IMR-90 (cell line): ENCODE measurements around the gene NINJ2. TPM values are rescaled to one million over a fixed set of nuclear protein-coding genes. Genes with fewer than 3 reads are reported as not detected.

ENCODE experiments used
- ATAC-seq: fragments of 200-7000 bp; cut with Tn5 transposase; 2 replicates; pipeline ENCODE4 v1.9.1; 2020; ENCODE audit warnings: low read depth, mild to moderate bottlenecking, moderate library complexity
- BruUV-seq: library from RNA; stranded (reverse); fragments of 400-500 nt; replicated peaks from 2 replicates; lab custom pipeline; 2021; lab: Mats Ljungman, UMichigan
- CTCF ChIA-PET: fragments of 300-600 bp; formaldehyde crosslinking; extraction: SDS; loops from one replicate; lab custom pipeline; 2021; ENCODE audit warnings: antibody characterized with exemption; lab: Yijun Ruan, JAX
- POLR2A ChIA-PET: fragments of 300-600 bp; sonication (Branson Sonifier 250); formaldehyde crosslinking; loops from one replicate; lab custom pipeline; 2022; ENCODE audit warnings: antibody characterized with exemption; ENCODE audit not compliant: unreplicated experiment; lab: Charles Lee
- DNase-seq: peaks from one replicate; pipeline ENCODE4 v3.0.0; 2013
- H2AFZ ChIP-seq: replicated peaks from 2 replicates; pipeline ENCODE3; 2013; ENCODE audit warnings: low read length, mild to moderate bottlenecking; ENCODE audit not compliant: poor library complexity
- H2AK5ac ChIP-seq: 2 replicates; pipeline ENCODE4 v1.6.1; 2013; ENCODE audit warnings: low read depth, low read length, inconsistent platforms
- H2AK9ac ChIP-seq: replicated peaks from 2 replicates; pipeline ENCODE3; 2013; ENCODE audit warnings: mild to moderate bottlenecking, low read depth, low read length, moderate library complexity; ENCODE audit not compliant: poor library complexity
- H2BK120ac ChIP-seq: 2 replicates; pipeline ENCODE4 v1.6.1; 2013; ENCODE audit warnings: low read depth, low read length, inconsistent platforms
- H2BK15ac ChIP-seq: 3 replicates; pipeline ENCODE4 v1.6.1; 2013; ENCODE audit warnings: low read depth, low read length, inconsistent platforms
- H2BK20ac ChIP-seq: 2 replicates; pipeline ENCODE4 v1.6.1; 2013; ENCODE audit warnings: low read depth, mild to moderate bottlenecking, inconsistent platforms, low read length, moderate library complexity
- H2BK5ac ChIP-seq: 2 replicates; pipeline ENCODE4 v1.6.1; 2013; ENCODE audit warnings: mild to moderate bottlenecking, low read depth, low read length, inconsistent platforms; ENCODE audit not compliant: poor library complexity, severe bottlenecking
- H3K14ac ChIP-seq: replicated peaks from 2 replicates; pipeline ENCODE4 v1.6.1; 2013; ENCODE audit warnings: low read depth, low read length, inconsistent platforms
- H3K18ac ChIP-seq: 2 replicates; pipeline ENCODE4 v1.6.1; 2013; ENCODE audit warnings: low read depth, low read length, control low read depth
- H3K23ac ChIP-seq: 2 replicates; pipeline ENCODE4 v1.6.1; 2013; ENCODE audit warnings: low read depth, low read length, inconsistent platforms
- H3K27ac ChIP-seq: 2 replicates; pipeline ENCODE4 v1.5.1; 2013; ENCODE audit warnings: mild to moderate bottlenecking, control low read depth, low read length; ENCODE audit not compliant: insufficient read depth
- H3K27me3 ChIP-seq: 2 replicates; pipeline ENCODE4 v1.6.1; 2013; ENCODE audit warnings: low read length; ENCODE audit not compliant: control insufficient read depth, insufficient read depth
- H3K36me3 ChIP-seq: 2 replicates; pipeline ENCODE4 v1.6.1; 2013; ENCODE audit warnings: low read length, mixed read lengths; ENCODE audit not compliant: control insufficient read depth, insufficient read depth
- H3K4ac ChIP-seq: 2 replicates; pipeline ENCODE4 v1.6.1; 2013; ENCODE audit warnings: low read depth, low read length, inconsistent platforms
- H3K4me1 ChIP-seq: 2 replicates; pipeline ENCODE4 v1.6.1; 2013; ENCODE audit warnings: low read length, mixed read lengths; ENCODE audit not compliant: control insufficient read depth, insufficient read depth
- H3K4me2 ChIP-seq: 2 replicates; pipeline ENCODE4 v1.6.1; 2013; ENCODE audit warnings: low read depth, mild to moderate bottlenecking, control low read depth, low read length, moderate library complexity
- H3K4me3 ChIP-seq: 2 replicates; pipeline ENCODE4 v1.5.1; 2013; ENCODE audit warnings: low read depth, mild to moderate bottlenecking, control low read depth, low read length, moderate library complexity; ENCODE audit not compliant: insufficient read depth
- H3K56ac ChIP-seq: 2 replicates; pipeline ENCODE4 v1.6.1; 2013; ENCODE audit warnings: low read length, inconsistent platforms; ENCODE audit not compliant: insufficient read depth; ENCODE audit errors: extremely low read depth
- H3K79me1 ChIP-seq, 2 experiments: 2 replicates each; pipeline ENCODE4 v1.6.1; 2013; ENCODE audit warnings: low read length in 2 of 2, inconsistent platforms in 1 of 2, low read depth in 1 of 2
- H3K9ac ChIP-seq: 2 replicates; pipeline ENCODE4 v1.6.1; 2013; ENCODE audit warnings: low read depth, low read length, control low read depth
- H3K9me1 ChIP-seq: 2 replicates; pipeline ENCODE4 v1.6.1; 2013; ENCODE audit warnings: low read length, inconsistent platforms; ENCODE audit not compliant: insufficient read depth
- H3K9me3 ChIP-seq: 2 replicates; pipeline ENCODE4 v1.6.1; 2013; ENCODE audit warnings: low read length; ENCODE audit not compliant: control insufficient read depth, insufficient read depth
- H4K20me1 ChIP-seq: 2 replicates; pipeline ENCODE4 v1.6.1; 2013; ENCODE audit warnings: low read length, inconsistent platforms; ENCODE audit not compliant: insufficient read depth
- H4K5ac ChIP-seq: 2 replicates; pipeline ENCODE4 v1.6.1; 2013; ENCODE audit warnings: mild to moderate bottlenecking, low read depth, low read length, control low read depth
- H4K8ac ChIP-seq, 2 experiments: 2 replicates each; pipeline ENCODE4 v1.6.1; 2013; ENCODE audit warnings: low read depth in 2 of 2, low read length in 2 of 2, control low read depth in 1 of 2, inconsistent platforms in 1 of 2
- H4K91ac ChIP-seq: 2 replicates; pipeline ENCODE4 v1.6.1; 2013; ENCODE audit warnings: low read depth, low read length, inconsistent platforms; ENCODE audit not compliant: insufficient read depth
- FOS ChIP-seq: fragments of 150-350 bp; IDR thresholded peaks from 2 replicates; pipeline ENCODE4 v1.6.1; 2016; ENCODE audit warnings: low read depth, low read length
- WGBS, 2 experiments: methylation state at CpG; one replicate each; pipeline versions ENCODE4 v1.1.5 to v1.1.7; 2013; ENCODE audit warnings: missing lambda C conversion rate in 2 of 2; ENCODE audit not compliant: insufficient read length in 1 of 2; ENCODE audit errors: extremely low coverage in 2 of 2; 5-methylcytosine and 5-hydroxymethylcytosine counted together
- dilution Hi-C: fragments of 300-500 bp; cut with HindIII; formaldehyde crosslinking; loops from one replicate; pipeline ENCODE4 v1.14.3; 2018; ENCODE audit warnings: low sequenced_read_pairs; ENCODE audit not compliant: unreplicated experiment
- in situ Hi-C: fragments of 300-500 bp; cut with MboI; formaldehyde crosslinking; loops from 3 replicates; pipeline ENCODE4 v1.14.3; 2019; ENCODE audit warnings: low sequenced_read_pairs, inconsistent platforms, mixed read lengths
- intact Hi-C: fragments of 100-400 bp; cut with micrococcal nuclease; formaldehyde crosslinking; loops from 2 replicates; pipeline ENCODE4 v1.10.0; 2022
- polyA plus RNA-seq, 3 experiments: library from polyadenylated mRNA; depleted of rRNA; stranded (reverse); fragments of >200 nt; gene quantifications; 2 replicates each; pipeline ENCODE4 v1.2.3, GENCODE V29; 2012; ENCODE audit warnings: low replicate concordance in 1 of 3
- total RNA-seq: library from RNA; depleted of rRNA; stranded (reverse); fragments of >200 nt; gene quantifications from 2 replicates; pipeline ENCODE4 v1.2.3, GENCODE V29; 2012

The NINJ2 gene
- total and polyA plus RNA-seq, 2 of the 4 experiments (the other 2 are of a cell fraction): not detected

DNA sequence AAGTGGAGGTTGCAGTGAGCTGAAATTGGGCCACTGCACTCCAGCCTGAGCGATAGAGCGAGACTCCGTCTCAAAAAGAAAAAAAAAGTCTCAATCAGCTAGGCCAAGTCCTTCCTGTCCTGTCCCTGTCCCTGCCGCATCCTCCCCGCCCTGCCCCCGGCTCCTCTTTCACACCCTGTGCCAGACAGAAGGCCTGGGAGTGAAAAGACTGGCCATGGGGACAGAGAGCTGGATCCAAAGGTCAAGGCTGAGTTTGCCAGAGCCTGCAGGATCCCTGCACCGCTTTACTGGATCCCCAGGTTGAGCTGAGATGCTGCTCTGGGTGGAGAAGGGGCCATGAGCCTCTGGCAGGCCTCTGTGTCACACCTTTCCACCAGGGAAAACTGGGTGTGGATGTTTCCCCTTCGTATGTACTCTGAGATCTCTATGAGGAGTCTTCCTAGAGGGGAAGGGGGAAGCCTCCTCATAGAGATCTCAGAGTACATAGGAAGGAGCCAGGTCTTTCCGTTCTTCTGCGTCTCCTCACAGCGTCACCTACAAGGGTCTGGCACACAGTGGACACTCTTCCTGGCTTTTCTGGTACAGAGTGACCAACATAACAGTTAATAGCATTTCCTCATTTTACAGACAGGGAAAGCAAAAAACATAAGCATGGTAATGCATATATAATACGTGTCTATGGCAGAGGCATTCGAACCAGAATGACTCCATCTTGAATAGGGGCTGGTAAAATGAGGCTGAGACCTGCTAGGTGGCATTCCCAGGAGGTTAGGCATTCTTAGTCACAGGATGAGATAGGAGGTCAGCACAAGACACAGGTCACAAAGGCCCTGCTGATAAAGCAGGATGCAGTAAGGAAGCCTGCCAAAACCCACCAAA is 35.1 kb downstream of the NINJ2 start:
- Histone ChIP-seq H3K27me3 (peaks cover 8% of the 10 kb centered on the region), H4K91ac (no peak overlapping the region), H3K27ac (no peak overlapping the region), H4K20me1 (peaks cover 7% of the 10 kb centered on the region; the same call in 1 of the 2 replicates), H3K4me3 (no peak overlapping the region), H3K9ac (no peak overlapping the region), H3K18ac (no peak overlapping the region), H3K79me1 (no peaks in the 10 kb centered on the region), H3K56ac (no peak overlapping the region), H3K4me1 (peaks cover 7% of the 10 kb centered on the region), H3K4ac (no peak overlapping the region), H4K5ac (no peak overlapping the region), H2BK20ac (no peak overlapping the region), H2AK9ac (no peak overlapping the region), H3K14ac (no peak overlapping the region), H3K4me2 (no peak overlapping the region), H2AK5ac (no peak overlapping the region), H2AFZ (no peak overlapping the region), H2BK5ac (no peak overlapping the region), H3K9me3 (no peaks in the 10 kb centered on the region), H3K36me3 (no peaks in the 10 kb centered on the region), H3K9me1 (peaks cover 2% of the 10 kb centered on the region; the same call in 1 of the 2 replicates), H3K23ac (no peak overlapping the region), H2BK120ac (no peak overlapping the region), H4K8ac (no peak overlapping the region), H2BK15ac (no peak overlapping the region)
- intact Hi-C loops (no loop called here), dilution Hi-C loops (no loop called here), in situ Hi-C loops (no loop called here)
- DNase-seq (no peak), ATAC-seq (no peak)
- CTCF ChIA-PET: no interaction called here
- BruUV-seq: no TSS peak
- POLR2A ChIA-PET: no interaction called here
- 74% methylated on average over 4 of the region's 13 CpGs; no CpG with 5 or more reads in 1 of the 2 experiments for WGBS, 2 experiments
- no peak for TF ChIP-seq FOS
